Mesenchymal stem cell (in vitro differentiated cells and primary cell): ENCODE data around the gene SLC1A7.
A peak's percentile ranks its signal among the peaks of the same experiment; 100 is the strongest.
"Not testable (repeated sequence)": the region's sequence is repeated elsewhere in the genome, so short reads cannot be mapped to it uniquely, and the experiment has no call there.

ENCODE experiments used
- DNase-seq: peaks from one replicate; pipeline ENCODE4 v3.0.0-alpha.2; 2013
- H2AFZ ChIP-seq: one replicate; pipeline ENCODE4 v1.6.1; 2013; ENCODE audit warnings: low read depth, mild to moderate bottlenecking, control low read depth, inconsistent platforms, low read length, moderate library complexity
- H2AK5ac ChIP-seq: 2 replicates; pipeline ENCODE4 v1.6.1; 2013; ENCODE audit warnings: low read length, moderate library complexity, mild to moderate bottlenecking, inconsistent platforms; ENCODE audit not compliant: severe bottlenecking
- H2BK120ac ChIP-seq: one replicate; pipeline ENCODE4 v1.6.1; 2013; ENCODE audit warnings: low read depth, mild to moderate bottlenecking, inconsistent platforms, low read length, moderate library complexity
- H2BK12ac ChIP-seq, 2 experiments: one replicate each; pipeline ENCODE4 v1.6.1; 2013; ENCODE audit warnings: inconsistent platforms in 2 of 2, low read length in 2 of 2, mild to moderate bottlenecking in 2 of 2, moderate library complexity in 2 of 2, control low read depth in 1 of 2
- H2BK15ac ChIP-seq: one replicate; pipeline ENCODE4 v1.6.1; 2013; ENCODE audit warnings: mild to moderate bottlenecking, low read depth, inconsistent platforms; ENCODE audit not compliant: poor library complexity, severe bottlenecking
- H2BK5ac ChIP-seq: 2 replicates; pipeline ENCODE4 v1.6.1; 2013; ENCODE audit warnings: low read depth, mild to moderate bottlenecking, low read length, control low read depth, inconsistent platforms; ENCODE audit not compliant: poor library complexity, severe bottlenecking
- H3K14ac ChIP-seq, 2 experiments: one replicate each; pipeline ENCODE4 v1.6.1; 2013; ENCODE audit warnings: inconsistent platforms in 2 of 2, low read length in 2 of 2, control low read depth in 1 of 2, mild to moderate bottlenecking in 1 of 2, moderate library complexity in 1 of 2
- H3K18ac ChIP-seq, 2 experiments: one replicate each; pipeline ENCODE4 v1.6.1; 2013; ENCODE audit warnings: inconsistent platforms in 2 of 2, low read length in 2 of 2, control low read depth in 1 of 2, low read depth in 1 of 2, mild to moderate bottlenecking in 1 of 2
- H3K23ac ChIP-seq, 2 experiments: one replicate each; pipeline ENCODE4 v1.6.1; 2013; ENCODE audit warnings: inconsistent platforms in 2 of 2, low read length in 2 of 2, mild to moderate bottlenecking in 2 of 2, moderate library complexity in 2 of 2, control low read depth in 1 of 2
- H3K27ac ChIP-seq: 2 replicates; pipeline ENCODE4 v1.5.1; 2013; ENCODE audit warnings: mild to moderate bottlenecking, moderate library complexity, low read length, control low read depth, inconsistent platforms; ENCODE audit not compliant: poor library complexity, severe bottlenecking
- H3K27me3 ChIP-seq, 2 experiments: 2 replicates each; pipeline versions ENCODE4 v1.6.1 to v1.7.0; 2013; ENCODE audit warnings: low read length in 2 of 2, mild to moderate bottlenecking in 2 of 2, moderate library complexity in 2 of 2, control low read depth in 1 of 2, inconsistent platforms in 1 of 2; ENCODE audit not compliant: control insufficient read depth in 1 of 2, insufficient read depth in 1 of 2
- H3K36me3 ChIP-seq, 2 experiments: 2 replicates each; pipeline versions ENCODE4 v1.6.1 to v1.7.0; 2013; ENCODE audit warnings: low read length in 2 of 2, control low read depth in 1 of 2, inconsistent platforms in 1 of 2, low read depth in 1 of 2, mild to moderate bottlenecking in 1 of 2; ENCODE audit not compliant: insufficient read depth in 2 of 2, control insufficient read depth in 1 of 2
- H3K4ac ChIP-seq, 2 experiments: one replicate each; pipeline ENCODE4 v1.6.1; 2013; ENCODE audit warnings: inconsistent platforms in 2 of 2, low read length in 2 of 2, mild to moderate bottlenecking in 2 of 2, moderate library complexity in 2 of 2, control low read depth in 1 of 2, low read depth in 1 of 2
- H3K4me1 ChIP-seq: 2 replicates; pipeline ENCODE4 v1.6.1; 2013; ENCODE audit warnings: low read depth, low read length, control low read depth; ENCODE audit not compliant: control insufficient read depth, insufficient read depth
- H3K4me2 ChIP-seq: 2 replicates; pipeline ENCODE4 v1.6.1; 2013; ENCODE audit warnings: low read length, mild to moderate bottlenecking, inconsistent platforms; ENCODE audit not compliant: poor library complexity, severe bottlenecking
- H3K4me3 ChIP-seq, 2 experiments: 2 replicates each; pipeline versions ENCODE4 v1.5.1 to v1.7.0; 2013; ENCODE audit warnings: low read length in 2 of 2, mild to moderate bottlenecking in 2 of 2, control low read depth in 1 of 2, low read depth in 1 of 2; ENCODE audit not compliant: insufficient read depth in 1 of 2
- H3K79me1 ChIP-seq: replicated peaks from 2 replicates; pipeline ENCODE4 v1.6.1; 2013; ENCODE audit warnings: mild to moderate bottlenecking, control low read depth, low read length, inconsistent platforms; ENCODE audit not compliant: poor library complexity, severe bottlenecking
- H3K9ac ChIP-seq: 2 replicates; pipeline ENCODE4 v1.7.0; 2013; ENCODE audit warnings: mild to moderate bottlenecking, low read length, moderate library complexity
- H3K9me3 ChIP-seq: 2 replicates; pipeline ENCODE4 v1.7.0; 2013; ENCODE audit warnings: mild to moderate bottlenecking, low read length; ENCODE audit not compliant: control insufficient read depth
- H4K8ac ChIP-seq: one replicate; pipeline ENCODE4 v1.6.1; 2013; ENCODE audit warnings: inconsistent platforms, mild to moderate bottlenecking, low read length, moderate library complexity
- H4K91ac ChIP-seq: one replicate; pipeline ENCODE4 v1.6.1; 2013; ENCODE audit warnings: mild to moderate bottlenecking, low read length, inconsistent platforms
- WGBS: methylation state at CpG from one replicate; pipeline ENCODE4 v1.1.7; 2013; ENCODE audit warnings: mixed read lengths; 5-methylcytosine and 5-hydroxymethylcytosine counted together

SLC1A7 gene

DNA sequence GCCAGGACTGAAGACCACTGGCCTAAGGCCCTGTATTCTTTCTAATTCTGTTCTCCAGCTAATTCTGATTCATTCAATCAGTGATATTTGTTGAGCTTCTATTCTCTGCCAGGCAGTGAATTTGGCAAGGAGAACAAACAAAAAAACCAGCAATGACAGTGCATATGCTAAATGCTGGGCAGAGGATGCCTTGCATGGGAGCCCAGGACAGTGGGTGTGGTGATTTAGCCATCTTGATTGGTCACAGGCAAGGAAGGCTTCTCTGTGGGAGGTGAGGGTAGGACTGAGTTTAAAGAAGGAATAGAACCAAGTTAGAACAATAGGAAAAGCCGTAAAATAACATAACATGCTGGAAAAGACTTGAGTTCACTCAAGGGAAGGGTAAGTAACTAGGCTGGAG lies 45.0 kb upstream of the SLC1A7 start:
- Histone ChIP-seq H4K91ac (peak overlapping the region; percentile 25), H3K9ac (peak overlapping the region; percentile 49), H3K4ac (no peak overlapping the region), H4K8ac (no peak overlapping the region), H3K4me1 (peaks cover 3% of the 10 kb centered on the region), H3K79me1 (no peaks in the 10 kb centered on the region), H3K18ac (no peak overlapping the region), H2BK5ac (no peak overlapping the region), H3K9me3 (no peaks in the 10 kb centered on the region), H2BK12ac (no peak overlapping the region), H3K4me2 (no peak overlapping the region), H2AFZ (no peak overlapping the region), H3K27ac (no peak overlapping the region), H2AK5ac (no peak overlapping the region), H2BK15ac (no peak overlapping the region), H3K14ac (no peak overlapping the region), H3K23ac (no peak overlapping the region), H3K4me3 (no peak overlapping the region), H3K27me3 (no peaks in the 10 kb centered on the region), H2BK120ac (no peak overlapping the region), H3K36me3 (no peaks in the 10 kb centered on the region)
- DNase-seq: no peak
- 94% methylated on average over 1 of the region's 1 CpG for WGBS

DNA sequence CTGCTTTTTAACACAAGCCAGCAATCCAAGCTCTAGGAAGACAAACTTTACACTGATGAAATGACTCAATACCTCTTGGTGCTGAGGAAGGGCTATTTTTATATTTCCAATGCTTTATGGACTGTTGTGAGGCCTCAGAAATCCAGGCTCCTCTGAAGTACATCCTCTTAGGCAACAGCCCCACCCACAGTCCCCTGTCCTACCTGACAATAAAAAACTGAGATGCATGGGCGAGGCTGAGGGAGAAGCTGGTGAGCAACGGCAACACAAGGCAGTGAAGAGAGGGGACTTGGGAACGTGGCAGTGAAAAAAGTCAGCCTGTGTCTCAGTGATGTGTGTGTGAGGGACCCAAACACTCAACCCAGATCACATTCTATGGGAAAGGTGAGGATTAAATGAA lies 44.1 kb upstream of the SLC1A7 start:
- Histone ChIP-seq H3K27ac (no peak overlapping the region), H3K27me3 (no peaks in the 10 kb centered on the region), H3K4me2 (no peak overlapping the region), H3K4me1 (peaks cover 3% of the 10 kb centered on the region), H3K79me1 (no peaks in the 10 kb centered on the region), H3K14ac (no peak overlapping the region), H3K9me3 (no peaks in the 10 kb centered on the region), H3K18ac (no peak overlapping the region), H3K23ac (no peak overlapping the region), H4K8ac (no peak overlapping the region), H4K91ac (no peak overlapping the region), H3K4me3 (no peak overlapping the region), H2BK120ac (no peak overlapping the region), H3K4ac (no peak overlapping the region), H2BK5ac (no peak overlapping the region), H3K9ac (peak overlapping the region; percentile 49), H2AK5ac (no peak overlapping the region), H3K36me3 (no peaks in the 10 kb centered on the region), H2BK12ac (peak overlapping the region; percentile 49 to 65), H2BK15ac (no peak overlapping the region), H2AFZ (no peak overlapping the region)
- WGBS: 91% methylated on average over 3 of the region's 3 CpGs
- no peak for DNase-seq

DNA sequence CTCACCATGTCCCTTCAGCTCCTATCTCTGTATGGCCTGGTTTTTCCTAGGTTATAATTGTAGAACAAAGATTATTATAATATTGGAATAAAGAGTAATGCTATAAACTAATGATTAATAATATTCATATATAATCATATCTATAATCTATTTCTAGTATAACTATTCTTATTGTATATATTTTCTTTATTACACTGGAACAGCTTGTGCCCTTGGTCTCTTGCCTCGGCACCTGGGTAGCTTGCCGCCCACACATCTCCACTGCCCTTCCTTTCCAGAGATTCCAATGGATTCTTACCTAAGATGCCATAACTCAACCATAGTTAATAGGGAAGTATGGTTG lies 43.5 kb upstream of the SLC1A7 start:
- not testable (repeated sequence) for H3K4me2 ChIP-seq, H3K18ac ChIP-seq, H3K4me3 ChIP-seq, H2AFZ ChIP-seq, H3K79me1 ChIP-seq, H4K91ac ChIP-seq, H3K14ac ChIP-seq, H2BK120ac ChIP-seq, H2BK15ac ChIP-seq, H2BK5ac ChIP-seq, H3K27me3 ChIP-seq, H3K23ac ChIP-seq, H3K9me3 ChIP-seq, H3K4me1 ChIP-seq, H3K36me3 ChIP-seq, H3K4ac ChIP-seq, H2AK5ac ChIP-seq, DNase-seq, H4K8ac ChIP-seq, H3K27ac ChIP-seq
- H2BK12ac ChIP-seq: peak overlapping the region in 1 of 2 experiments; percentile 49
- WGBS: 100% methylated on average over 2 of the region's 2 CpGs
- peak overlapping the region; percentile 49 for H3K9ac ChIP-seq

DNA sequence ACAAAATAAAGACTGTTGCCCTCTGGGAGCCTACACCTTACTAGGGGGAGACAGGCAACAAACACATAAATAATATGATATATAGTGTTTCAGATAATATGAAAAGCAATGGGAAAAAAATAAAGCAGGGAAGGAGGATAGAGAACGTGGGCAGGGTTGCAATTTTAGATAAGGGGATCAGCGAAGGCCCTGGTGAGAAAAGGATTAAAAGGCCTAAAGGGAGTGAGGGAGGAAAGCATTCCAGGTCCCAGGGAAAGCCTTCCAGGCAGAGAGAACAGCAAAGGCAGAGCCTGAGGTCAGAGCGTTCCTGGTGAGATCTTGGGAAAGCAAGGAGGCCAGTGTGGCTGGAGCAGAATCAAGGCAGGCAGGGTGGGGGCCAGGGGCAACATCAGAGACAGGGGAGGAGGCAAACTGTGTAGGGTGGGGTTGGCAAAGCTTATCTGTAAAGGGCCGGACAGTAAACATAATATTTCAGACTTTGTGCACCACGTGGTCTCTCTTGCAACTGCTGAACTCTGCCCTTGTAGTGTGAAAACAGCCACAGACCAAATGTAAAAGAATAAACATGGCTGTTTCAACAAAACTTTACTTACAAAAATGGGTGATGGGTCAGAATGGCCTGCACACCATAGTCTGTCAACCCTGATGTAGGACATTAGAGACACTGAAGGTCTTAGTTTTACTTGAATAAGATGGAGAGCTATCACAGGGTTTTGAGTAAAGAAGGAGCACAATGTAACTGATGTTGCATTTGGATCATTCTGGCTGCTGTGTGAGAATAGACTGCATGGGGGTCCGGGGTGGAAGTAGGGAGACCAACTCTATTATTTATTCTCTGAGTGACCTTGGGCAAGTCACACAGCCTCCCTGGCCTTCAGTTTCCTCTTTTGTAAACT lies 40.9 kb upstream of the SLC1A7 start:
- H3K23ac ChIP-seq: no peak overlapping the region
- H3K4ac ChIP-seq: peak overlapping the region in 1 of 2 experiments; percentile 10
- no peak overlapping the region for H2AFZ ChIP-seq
- peak overlapping the region; percentile 64 for H3K9ac ChIP-seq
- H3K27me3 ChIP-seq: no peaks in the 10 kb centered on the region
- H2BK5ac ChIP-seq: no peak overlapping the region
- peak overlapping the region; percentile 46 to 67 for H3K18ac ChIP-seq
- H3K4me1 ChIP-seq: no peaks in the 10 kb centered on the region
- no peaks in the 10 kb centered on the region for H3K9me3 ChIP-seq
- H3K36me3 ChIP-seq: no peaks in the 10 kb centered on the region
- no peak overlapping the region for H3K27ac ChIP-seq
- H3K79me1 ChIP-seq: no peaks in the 10 kb centered on the region
- peak overlapping the region; percentile 25 to 76 for H2BK12ac ChIP-seq
- DNase-seq: peak; percentile 50
- no peak overlapping the region for H2BK15ac ChIP-seq
- H3K4me2 ChIP-seq: no peak overlapping the region
- H2BK120ac ChIP-seq: no peak overlapping the region
- H3K14ac ChIP-seq: no peak overlapping the region
- H2AK5ac ChIP-seq: no peak overlapping the region
- H4K91ac ChIP-seq: peak overlapping the region; percentile 8
- peak overlapping the region; percentile 43 for H4K8ac ChIP-seq
- 55% methylated on average over 5 of the region's 6 CpGs for WGBS
- no peak overlapping the region for H3K4me3 ChIP-seq
